Endodermal cell (in vitro differentiated cells): ENCODE measurements around the gene CHRNA10. TPM values are rescaled to one million over a fixed set of nuclear protein-coding genes. Genes with fewer than 3 reads are reported as not detected.
"Not testable (repeated sequence)": the region's sequence is repeated elsewhere in the genome, so short reads cannot be mapped to it uniquely, and the experiment has no call there.

ENCODE experiments used
- DNase-seq: peaks from one replicate; pipeline ENCODE4 v3.0.0-alpha.2; 2017
- H3K27ac ChIP-seq: 2 replicates; pipeline ENCODE4 v1.5.1; 2013; ENCODE audit warnings: mild to moderate bottlenecking, low read depth, low read length, moderate library complexity
- H3K27me3 ChIP-seq: 2 replicates; pipeline ENCODE4 v1.6.1; 2013; ENCODE audit warnings: mild to moderate bottlenecking, low read length, moderate library complexity; ENCODE audit not compliant: insufficient read depth, control insufficient read depth, poor library complexity, severe bottlenecking
- H3K36me3 ChIP-seq: 2 replicates; pipeline ENCODE4 v1.7.0; 2013; ENCODE audit warnings: mild to moderate bottlenecking, low read length, moderate library complexity; ENCODE audit not compliant: control insufficient read depth, insufficient read depth
- H3K4me1 ChIP-seq: one replicate; pipeline ENCODE4 v1.7.0; 2013; ENCODE audit warnings: low read length; ENCODE audit not compliant: control insufficient read depth, insufficient read depth
- H3K4me3 ChIP-seq: 2 replicates; pipeline ENCODE4 v1.5.1; 2013; ENCODE audit warnings: mild to moderate bottlenecking, low read length, moderate library complexity
- H3K9ac ChIP-seq: 2 replicates; pipeline ENCODE4 v1.6.1; 2013; ENCODE audit warnings: mild to moderate bottlenecking, low read length, moderate library complexity; ENCODE audit not compliant: poor library complexity, severe bottlenecking; ENCODE audit errors: extremely low read depth
- H3K9me3 ChIP-seq: 2 replicates; pipeline ENCODE4 v1.6.1; 2013; ENCODE audit warnings: mild to moderate bottlenecking, low read length, moderate library complexity; ENCODE audit not compliant: control insufficient read depth
- H3K27ac Mint-ChIP-seq: 2 replicates; pipeline ENCODE4 v1.8.0; 2020; ENCODE audit warnings: mixed read lengths
- H3K27me3 Mint-ChIP-seq: 2 replicates; pipeline ENCODE4 v1.8.0; 2021; ENCODE audit warnings: mild to moderate bottlenecking, mixed read lengths; ENCODE audit not compliant: insufficient read depth
- H3K36me3 Mint-ChIP-seq: 2 replicates; pipeline ENCODE4 v1.8.0; 2020; ENCODE audit warnings: low read depth, mixed read lengths
- H3K4me1 Mint-ChIP-seq: 2 replicates; pipeline ENCODE4 v1.8.0; 2020; ENCODE audit warnings: mixed read lengths
- H3K4me3 Mint-ChIP-seq: 2 replicates; pipeline ENCODE4 v1.8.0; 2020; ENCODE audit warnings: mild to moderate bottlenecking, moderate library complexity, mixed read lengths
- H3K9me3 Mint-ChIP-seq: 2 replicates; pipeline ENCODE4 v1.8.0; 2020; ENCODE audit warnings: mild to moderate bottlenecking, mixed read lengths
- WGBS, 2 experiments: methylation state at CpG; one replicate each; pipeline versions ENCODE4 v1.1.5 to v1.1.7; 2013; ENCODE audit warnings: missing lambda C conversion rate in 2 of 2, mixed read lengths in 1 of 2; ENCODE audit not compliant: insufficient coverage in 1 of 2, insufficient read length in 1 of 2; 5-methylcytosine and 5-hydroxymethylcytosine counted together
- total RNA-seq, 2 donors: library from RNA; stranded (reverse); fragmentation: NEBNext Ultra II Directional in 1 of 2; extraction: Animal tissue kit (Norgen Biotek cat#: 25700) in 1 of 2; gene quantifications; 2 replicates in 1 of 2; 3 replicates in 1 of 2; pipeline ENCODE4 v1.2.1, GENCODE V29; 2021
- TF ChIP-seq, protein P1 (sequence below): fragments of 200-600 bp; sonication (generic); conservative IDR thresholded peaks from 2 replicates; pipeline ENCODE4 v1.5.0; 2021; ENCODE audit warnings: antibody characterized with exemption, mild to moderate bottlenecking

The CHRNA10 gene
- total RNA-seq, 2 donors from 2014 or later: 1.8 TPM

DNA sequence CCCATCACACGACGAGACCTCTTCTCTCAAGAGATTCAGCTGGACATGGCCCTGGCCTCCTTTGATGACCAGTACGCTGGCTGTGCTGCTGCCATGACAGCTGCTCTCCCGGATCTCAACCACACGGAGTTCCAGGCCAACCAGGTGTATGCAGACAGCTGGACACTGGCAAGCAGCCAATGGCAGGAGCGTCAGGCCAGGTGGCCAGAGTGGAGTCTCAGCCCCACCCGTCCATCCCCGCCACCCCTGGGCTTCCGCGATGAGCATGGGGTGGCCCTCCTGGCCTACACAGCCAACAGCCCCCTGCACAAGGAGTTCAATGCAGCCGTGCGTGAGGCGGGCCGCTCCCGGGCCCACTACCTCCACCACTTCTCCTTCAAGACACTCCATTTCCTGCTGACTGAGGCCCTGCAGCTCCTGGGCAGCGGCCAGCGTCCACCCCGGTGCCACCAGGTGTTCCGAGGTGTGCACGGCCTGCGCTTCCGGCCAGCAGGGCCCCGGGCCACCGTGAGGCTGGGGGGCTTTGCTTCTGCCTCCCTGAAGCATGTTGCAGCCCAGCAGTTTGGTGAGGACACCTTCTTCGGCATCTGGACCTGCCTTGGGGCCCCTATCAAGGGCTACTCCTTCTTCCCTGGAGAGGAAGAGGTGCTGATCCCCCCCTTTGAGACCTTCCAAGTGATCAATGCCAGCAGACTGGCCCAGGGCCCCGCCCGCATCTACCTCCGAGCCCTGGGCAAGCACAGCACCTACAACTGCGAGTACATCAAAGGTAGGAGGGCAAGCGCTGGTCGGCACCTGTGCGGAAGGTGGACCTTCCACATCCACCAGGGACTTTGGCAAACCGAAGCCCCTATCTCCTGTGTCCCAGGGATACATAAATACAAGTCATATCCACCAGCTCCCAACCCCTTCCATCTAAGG, 11.3 kb downstream of the CHRNA10 start:
- TF ChIP-seq, protein P1, sequence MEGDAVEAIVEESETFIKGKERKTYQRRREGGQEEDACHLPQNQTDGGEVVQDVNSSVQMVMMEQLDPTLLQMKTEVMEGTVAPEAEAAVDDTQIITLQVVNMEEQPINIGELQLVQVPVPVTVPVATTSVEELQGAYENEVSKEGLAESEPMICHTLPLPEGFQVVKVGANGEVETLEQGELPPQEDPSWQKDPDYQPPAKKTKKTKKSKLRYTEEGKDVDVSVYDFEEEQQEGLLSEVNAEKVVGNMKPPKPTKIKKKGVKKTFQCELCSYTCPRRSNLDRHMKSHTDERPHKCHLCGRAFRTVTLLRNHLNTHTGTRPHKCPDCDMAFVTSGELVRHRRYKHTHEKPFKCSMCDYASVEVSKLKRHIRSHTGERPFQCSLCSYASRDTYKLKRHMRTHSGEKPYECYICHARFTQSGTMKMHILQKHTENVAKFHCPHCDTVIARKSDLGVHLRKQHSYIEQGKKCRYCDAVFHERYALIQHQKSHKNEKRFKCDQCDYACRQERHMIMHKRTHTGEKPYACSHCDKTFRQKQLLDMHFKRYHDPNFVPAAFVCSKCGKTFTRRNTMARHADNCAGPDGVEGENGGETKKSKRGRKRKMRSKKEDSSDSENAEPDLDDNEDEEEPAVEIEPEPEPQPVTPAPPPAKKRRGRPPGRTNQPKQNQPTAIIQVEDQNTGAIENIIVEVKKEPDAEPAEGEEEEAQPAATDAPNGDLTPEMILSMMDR: no peak
- Histone ChIP-seq H3K36me3 (no peaks in the 10 kb centered on the region), H3K4me1 (no peaks in the 10 kb centered on the region), H3K4me3 (no peak overlapping the region), H3K9me3 (no peaks in the 10 kb centered on the region), H3K27ac (no peak overlapping the region), H3K27me3 (no peaks in the 10 kb centered on the region), H3K9ac (no peak overlapping the region)
- Mint-ChIP-seq H3K36me3 (no peaks in the 10 kb centered on the region), H3K27me3 (peaks cover 4% of the 10 kb centered on the region), H3K27ac (no peak overlapping the region), H3K9me3 (peaks cover 7% of the 10 kb centered on the region), H3K4me1 (no peaks in the 10 kb centered on the region), H3K4me3 (no peak overlapping the region)
- 94 to 98% methylated on average over 18 to 33 of the region's 33 CpGs for WGBS, 2 experiments
- DNase-seq: no peak

DNA sequence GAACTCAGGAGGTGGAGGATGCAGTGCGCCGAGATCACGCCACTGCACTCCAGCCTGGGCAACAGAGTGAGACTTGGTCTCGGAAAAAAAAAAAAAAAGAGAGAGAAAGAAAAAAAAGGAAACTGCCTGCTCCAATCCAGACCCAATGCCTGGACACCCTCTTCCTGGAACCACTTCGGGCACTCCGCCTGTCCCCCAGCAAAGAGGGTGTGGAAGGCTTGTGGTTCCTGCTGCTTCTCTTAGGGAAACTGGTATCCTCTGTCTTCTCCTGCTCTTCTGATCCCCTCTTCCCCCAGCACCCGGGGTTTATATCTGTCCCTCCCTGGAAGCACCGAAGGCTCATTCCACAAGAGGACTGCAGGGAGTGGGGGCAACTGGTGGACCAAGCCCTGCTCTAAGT, 12.9 kb downstream of the CHRNA10 start:
- H3K4me3 ChIP-seq: no peak overlapping the region
- no peak overlapping the region for H3K9ac ChIP-seq
- DNase-seq: no peak
- peaks cover 4% of the 10 kb centered on the region for H3K27me3 Mint-ChIP-seq
- no peak overlapping the region for H3K27ac Mint-ChIP-seq
- no peaks in the 10 kb centered on the region for H3K27me3 ChIP-seq
- 95 to 97% methylated on average over 5 to 8 of the region's 8 CpGs for WGBS, 2 experiments
- H3K36me3 ChIP-seq: no peaks in the 10 kb centered on the region
- H3K4me1 Mint-ChIP-seq: no peaks in the 10 kb centered on the region
- TF ChIP-seq, protein P1: no peak
- no peak overlapping the region for H3K27ac ChIP-seq
- no peaks in the 10 kb centered on the region for H3K36me3 Mint-ChIP-seq
- no peaks in the 10 kb centered on the region for H3K9me3 ChIP-seq
- no peaks in the 10 kb centered on the region for H3K4me1 ChIP-seq
- H3K4me3 Mint-ChIP-seq: no peak overlapping the region
- H3K9me3 Mint-ChIP-seq: peaks cover 7% of the 10 kb centered on the region

DNA sequence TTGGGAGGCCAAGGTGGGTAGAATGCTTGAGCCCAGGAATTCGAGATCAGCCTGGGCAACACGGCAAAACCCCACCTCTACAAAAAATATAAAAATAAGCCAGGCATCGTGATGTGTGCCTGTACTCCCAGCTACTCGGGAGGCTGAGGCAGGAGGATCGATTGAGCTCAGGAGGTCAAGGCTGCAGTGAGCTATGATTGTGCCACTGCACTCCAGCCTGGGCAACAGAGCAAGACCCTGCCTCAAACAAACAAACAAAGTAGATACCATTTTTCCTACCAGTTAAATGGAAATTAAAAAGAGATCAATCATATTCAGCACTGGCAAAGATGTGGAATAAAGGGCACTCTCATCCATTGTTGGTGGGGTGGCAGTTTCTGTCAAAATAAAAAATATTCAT, 13.9 kb downstream of the CHRNA10 start:
- WGBS, 2 experiments: 95 to 96% methylated on average over 4 to 5 of the region's 5 CpGs
- not testable (repeated sequence) for H3K4me3 Mint-ChIP-seq

More for the DNA sequence above, 13.9 kb downstream of the CHRNA10 start:
- H3K4me1 Mint-ChIP-seq, DNase-seq, H3K36me3 ChIP-seq, H3K27me3 ChIP-seq, H3K4me1 ChIP-seq, H3K36me3 Mint-ChIP-seq, H3K9ac ChIP-seq, H3K9me3 Mint-ChIP-seq, H3K9me3 ChIP-seq, H3K4me3 ChIP-seq, H3K27me3 Mint-ChIP-seq, H3K27ac Mint-ChIP-seq, H3K27ac ChIP-seq: not testable (repeated sequence)
